HCT116 (cell line): Measurements from ENCODE around the gene PDE7B. TPM values are rescaled to one million over a fixed set of nuclear protein-coding genes. Genes with fewer than 3 reads are reported as not detected.

ENCODE experiments used
- ATAC-seq: fragments of 200-7000 bp; cut with Tn5 transposase; 2 replicates; pipeline ENCODE4 v1.9.1; 2020; ENCODE audit warnings: mild to moderate bottlenecking, moderate library complexity
- BruUV-seq: library from RNA; stranded (reverse); fragments of 400-500 nt; replicated peaks from 2 replicates; lab custom pipeline; 2021; lab: Mats Ljungman, UMichigan
- CTCF ChIA-PET: fragments of 300-600 bp; sonication (Branson Sonifier 250); formaldehyde crosslinking; loops from one replicate; lab custom pipeline; 2021; ENCODE audit warnings: antibody characterized with exemption; lab: Charles Lee
- POLR2A ChIA-PET: fragments of 300-600, 350-600 bp; sonication (Branson Sonifier 250); formaldehyde crosslinking; loops from one replicate; lab custom pipeline; 2021; ENCODE audit warnings: antibody characterized with exemption; lab: Charles Lee
- RAD21 ChIA-PET, 2 experiments: fragments of 300-600 bp; sonication (Branson Sonifier 250); formaldehyde crosslinking; loops; one replicate each; lab custom pipeline; 2023; ENCODE audit warnings: low total read pairs in 2 of 2; ENCODE audit not compliant: uncharacterized antibody in 2 of 2, unreplicated experiment in 2 of 2, low non-redundant PET in 1 of 2; lab: Charles Lee
- DNase-seq: peaks from one replicate; pipeline ENCODE4 v3.0.0-alpha.2; 2010; ENCODE audit warnings: low read depth, low spot score
- H2AFZ ChIP-seq: fragments of 200-600 bp; shearing (Covaris generic), sonication (generic); 2 replicates; pipeline ENCODE4 v1.6.1; 2017; ENCODE audit warnings: low read depth, mixed run types, mixed read lengths, antibody characterized with exemption, low read length; ENCODE audit not compliant: poor library complexity, severe bottlenecking
- H3K27ac ChIP-seq: 2 replicates; pipeline ENCODE4 v1.5.1; 2012; ENCODE audit warnings: low read depth, low read length
- H3K27me3 ChIP-seq: fragments of 200-600 bp; sonication (generic); 2 replicates; pipeline ENCODE4 v1.6.1; 2016; ENCODE audit warnings: mixed run types, low read length, mixed read lengths; ENCODE audit not compliant: insufficient read depth
- H3K36me3 ChIP-seq, 2 experiments: fragments of 200-500 bp in 1 of 2; fragments of 200-600 bp in 1 of 2; sonication (Bioruptor generic) in 1 of 2; sonication (generic) in 1 of 2; 2 replicates each; pipeline versions ENCODE4 v1.5.1 to v1.6.1; 2014 to 2016; ENCODE audit warnings: low read length in 2 of 2, inconsistent platforms in 1 of 2, mixed read lengths in 1 of 2, mixed run types in 1 of 2; ENCODE audit not compliant: insufficient read depth in 2 of 2, control insufficient read depth in 1 of 2
- H3K4me1 ChIP-seq, 2 experiments: fragments of 200-600 bp in 1 of 2; sonication (generic) in 1 of 2; 2 replicates each; pipeline versions ENCODE4 v1.5.1 to v1.6.1; 2012 to 2017; ENCODE audit warnings: low read length in 2 of 2, inconsistent platforms in 1 of 2, mild to moderate bottlenecking in 1 of 2, mixed read lengths in 1 of 2, mixed run types in 1 of 2, moderate library complexity in 1 of 2; ENCODE audit not compliant: insufficient read depth in 2 of 2, control insufficient read depth in 1 of 2
- H3K4me2 ChIP-seq: fragments of 200-600 bp; sonication (generic); 2 replicates; pipeline ENCODE4 v1.6.1; 2017; ENCODE audit warnings: mixed run types, low read length, mixed read lengths
- H3K4me3 ChIP-seq, 2 experiments: fragments of 200-600 bp in 1 of 2; sonication (generic) in 1 of 2; replicated peaks in 1 of 2; 2 replicates each; pipeline ENCODE4 v1.5.1; 2011 to 2016; ENCODE audit warnings: low read length in 2 of 2, control low read depth in 1 of 2, low read depth in 1 of 2, mild to moderate bottlenecking in 1 of 2, mixed read lengths in 1 of 2, mixed run types in 1 of 2
- H3K79me2 ChIP-seq: fragments of 200-600 bp; sonication (generic); 2 replicates; pipeline ENCODE4 v1.6.1; 2017; ENCODE audit warnings: mild to moderate bottlenecking, mixed run types, low read length, moderate library complexity, mixed read lengths; ENCODE audit not compliant: insufficient read depth
- H3K9ac ChIP-seq: fragments of 200-600 bp; sonication (generic); 2 replicates; pipeline ENCODE4 v1.6.1; 2016; ENCODE audit warnings: low read length, mixed read lengths
- H3K9me2 ChIP-seq: fragments of 200-600 bp; sonication (generic), shearing (Covaris generic); 2 replicates; pipeline ENCODE4 v1.6.1; 2017; ENCODE audit warnings: mixed run types, mild to moderate bottlenecking, moderate library complexity; ENCODE audit not compliant: insufficient read depth
- H3K9me3 ChIP-seq, 2 experiments: fragments of 200-500 bp in 1 of 2; fragments of 200-600 bp in 1 of 2; sonication (Bioruptor generic) in 1 of 2; sonication (generic) in 1 of 2; 2 replicates each; pipeline ENCODE4 v1.6.1; 2014 to 2017; ENCODE audit warnings: low read length in 2 of 2, mixed read lengths in 2 of 2, inconsistent platforms in 1 of 2, low read depth in 1 of 2, mild to moderate bottlenecking in 1 of 2, mixed run types in 1 of 2, moderate library complexity in 1 of 2; ENCODE audit not compliant: control insufficient read depth in 1 of 2, insufficient read depth in 1 of 2
- H4K20me1 ChIP-seq: fragments of 200-600 bp; sonication (generic), shearing (Covaris generic); 2 replicates; pipeline ENCODE4 v1.6.1; 2017; ENCODE audit warnings: mixed run types, mild to moderate bottlenecking, moderate library complexity; ENCODE audit not compliant: insufficient read depth
- CBX3 ChIP-seq: IDR thresholded peaks from 2 replicates; pipeline ENCODE4 v1.6.1; 2012; ENCODE audit warnings: low read depth
- CEBPB ChIP-seq: IDR thresholded peaks from 2 replicates; pipeline ENCODE4 v1.6.1; 2012; ENCODE audit warnings: low read depth
- EGR1 ChIP-seq: IDR thresholded peaks from 2 replicates; pipeline ENCODE4 v1.6.1; 2012; ENCODE audit warnings: low read depth
- EZH2 ChIP-seq: fragments of 200-600 bp; sonication (generic); IDR thresholded peaks from 2 replicates; pipeline ENCODE4 v1.6.1; 2017; ENCODE audit warnings: antibody characterized with exemption, mixed run types
- EZH2phosphoT487 ChIP-seq: fragments of 200-600 bp; IDR thresholded peaks from 2 replicates; pipeline ENCODE4 v1.6.1; 2018; ENCODE audit warnings: antibody characterized with exemption, borderline replicate concordance
- FOSL1 ChIP-seq: IDR thresholded peaks from 2 replicates; pipeline ENCODE4 v1.6.1; 2012; ENCODE audit warnings: low read depth
- JUND ChIP-seq: IDR thresholded peaks from 2 replicates; pipeline ENCODE4 v1.6.1; 2012
- POLR2A ChIP-seq: IDR thresholded peaks from 2 replicates; pipeline ENCODE4 v1.7.0; 2011; ENCODE audit warnings: borderline replicate concordance; ENCODE audit not compliant: insufficient read depth, insufficient read length; ENCODE audit errors: extremely low read depth
- POLR2AphosphoS5 ChIP-seq: IDR thresholded peaks from 2 replicates; pipeline ENCODE4 v1.6.1; 2011; ENCODE audit warnings: mild to moderate bottlenecking, low read depth, low read length, moderate library complexity
- RAD21 ChIP-seq: IDR thresholded peaks from 2 replicates; pipeline ENCODE4 v1.6.1; 2012; ENCODE audit warnings: low read depth, mild to moderate bottlenecking
- SP1 ChIP-seq: IDR thresholded peaks from 2 replicates; pipeline ENCODE4 v1.6.1; 2012; ENCODE audit warnings: low read depth
- SRF ChIP-seq: IDR thresholded peaks from 2 replicates; pipeline ENCODE4 v1.6.1; 2012; ENCODE audit warnings: low read depth
- YY1 ChIP-seq: IDR thresholded peaks from 2 replicates; pipeline ENCODE4 v1.6.1; 2011; ENCODE audit warnings: low read length, low read depth, moderate library complexity, mild to moderate bottlenecking; ENCODE audit not compliant: insufficient replicate concordance; ENCODE audit errors: extremely low read depth
- ZNF274 ChIP-seq: fragments of 200-500 bp; sonication (Bioruptor generic); IDR thresholded peaks from 2 replicates; pipeline ENCODE4 v1.6.1; 2014; ENCODE audit warnings: mild to moderate bottlenecking, low read depth, low read length, inconsistent platforms
- intact Hi-C: fragments of 100-400 bp; cut with micrococcal nuclease; formaldehyde crosslinking; loops from 2 replicates; pipeline ENCODE4 v1.10.0; 2022
- total RNA-seq: library from RNA; stranded (reverse); gene quantifications from one replicate; pipeline ENCODE4 v1.2.1, GENCODE V29; 2021; ENCODE audit not compliant: unreplicated experiment
- TF ChIP-seq, protein P1 (sequence below): IDR thresholded peaks from 2 replicates; pipeline ENCODE4 v1.6.1; 2012
- TF ChIP-seq, protein P2 (sequence below): IDR thresholded peaks from 2 replicates; pipeline ENCODE4 v1.6.1; 2012; ENCODE audit warnings: low read depth
- TF ChIP-seq, protein P3 (sequence below), 3 experiments: fragments of 200-600 bp in 1 of 3; sonication (generic) in 1 of 3; IDR thresholded peaks in 2 of 3; conservative IDR thresholded peaks in 1 of 3; 2 replicates each; pipeline ENCODE4 v1.5.1; 2012 to 2017; ENCODE audit warnings: low read depth in 2 of 3, low read length in 2 of 3, antibody characterized with exemption in 1 of 3, borderline replicate concordance in 1 of 3, control low read depth in 1 of 3, mild to moderate bottlenecking in 1 of 3, mixed read lengths in 1 of 3, mixed run types in 1 of 3, moderate library complexity in 1 of 3; ENCODE audit not compliant: insufficient read depth in 1 of 3

The PDE7B gene
- total RNA-seq, 1 experiment from 2014 or later: 0.61 TPM

DNA sequence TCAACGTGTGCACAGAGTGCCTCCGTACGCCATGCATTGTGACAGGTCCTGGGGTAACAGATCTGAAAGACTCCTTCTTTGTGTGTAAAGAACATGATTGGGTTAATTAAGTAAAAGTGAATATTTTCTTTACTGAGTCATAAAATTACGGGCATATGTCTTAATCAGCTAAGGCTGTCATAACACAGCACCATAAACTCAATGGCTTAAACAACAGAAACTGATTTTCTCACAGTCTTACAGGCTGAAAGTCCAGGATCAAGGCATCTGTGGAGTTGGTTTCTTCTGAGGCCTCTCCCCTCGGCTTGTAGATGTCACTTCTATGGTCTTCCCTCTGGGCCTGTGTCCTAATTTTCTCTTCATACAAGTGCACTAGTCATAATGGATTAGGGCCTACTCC, 221.7 kb downstream of the PDE7B start (continued):
- no peak for TF ChIP-seq EZH2
- no peak for TF ChIP-seq RAD21
- no peak for TF ChIP-seq CBX3
- TF ChIP-seq, protein P1, sequence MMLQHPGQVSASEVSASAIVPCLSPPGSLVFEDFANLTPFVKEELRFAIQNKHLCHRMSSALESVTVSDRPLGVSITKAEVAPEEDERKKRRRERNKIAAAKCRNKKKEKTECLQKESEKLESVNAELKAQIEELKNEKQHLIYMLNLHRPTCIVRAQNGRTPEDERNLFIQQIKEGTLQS: no peak

DNA sequence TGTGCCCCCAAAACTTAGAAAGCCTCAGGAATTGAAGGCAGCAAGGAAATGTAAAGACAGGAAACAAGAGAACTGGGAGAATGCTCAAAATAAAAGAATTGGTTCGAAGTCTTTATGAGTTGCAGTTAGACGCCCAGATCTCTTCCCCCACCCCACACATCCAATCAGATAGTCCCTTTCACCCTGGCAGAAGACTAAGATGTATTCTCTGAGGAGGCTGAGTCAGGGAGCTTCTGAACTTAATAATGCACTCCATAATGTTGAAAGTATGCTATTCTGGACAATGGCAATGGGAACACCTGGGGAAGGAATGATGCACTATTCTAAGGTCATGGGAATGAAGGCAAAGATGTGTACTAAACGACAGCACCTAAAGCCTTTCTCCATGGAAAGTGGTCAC, 225.0 kb downstream of the PDE7B start:
- H3K9me2 ChIP-seq: no peaks in the 10 kb centered on the region
- no peak overlapping the region for H3K9ac ChIP-seq
- no peak for ATAC-seq
- no peak overlapping the region for H2AFZ ChIP-seq
- RAD21 ChIA-PET: no interaction called here
- no TSS peak for BruUV-seq
- H3K79me2 ChIP-seq: no peaks in the 10 kb centered on the region
- no peak overlapping the region for H3K4me3 ChIP-seq
- H3K27me3 ChIP-seq: no peaks in the 10 kb centered on the region
- CTCF ChIA-PET: no interaction called here
- TF ChIP-seq POLR2A (no peak), EZH2phosphoT487 (no peak), EGR1 (no peak), SRF (no peak), SP1 (no peak), CBX3 (no peak), YY1 (no peak), ZNF274 (no peak), JUND (no peak), FOSL1 (no peak), CEBPB (no peak), POLR2AphosphoS5 (no peak)
- TF ChIP-seq, protein P2, sequence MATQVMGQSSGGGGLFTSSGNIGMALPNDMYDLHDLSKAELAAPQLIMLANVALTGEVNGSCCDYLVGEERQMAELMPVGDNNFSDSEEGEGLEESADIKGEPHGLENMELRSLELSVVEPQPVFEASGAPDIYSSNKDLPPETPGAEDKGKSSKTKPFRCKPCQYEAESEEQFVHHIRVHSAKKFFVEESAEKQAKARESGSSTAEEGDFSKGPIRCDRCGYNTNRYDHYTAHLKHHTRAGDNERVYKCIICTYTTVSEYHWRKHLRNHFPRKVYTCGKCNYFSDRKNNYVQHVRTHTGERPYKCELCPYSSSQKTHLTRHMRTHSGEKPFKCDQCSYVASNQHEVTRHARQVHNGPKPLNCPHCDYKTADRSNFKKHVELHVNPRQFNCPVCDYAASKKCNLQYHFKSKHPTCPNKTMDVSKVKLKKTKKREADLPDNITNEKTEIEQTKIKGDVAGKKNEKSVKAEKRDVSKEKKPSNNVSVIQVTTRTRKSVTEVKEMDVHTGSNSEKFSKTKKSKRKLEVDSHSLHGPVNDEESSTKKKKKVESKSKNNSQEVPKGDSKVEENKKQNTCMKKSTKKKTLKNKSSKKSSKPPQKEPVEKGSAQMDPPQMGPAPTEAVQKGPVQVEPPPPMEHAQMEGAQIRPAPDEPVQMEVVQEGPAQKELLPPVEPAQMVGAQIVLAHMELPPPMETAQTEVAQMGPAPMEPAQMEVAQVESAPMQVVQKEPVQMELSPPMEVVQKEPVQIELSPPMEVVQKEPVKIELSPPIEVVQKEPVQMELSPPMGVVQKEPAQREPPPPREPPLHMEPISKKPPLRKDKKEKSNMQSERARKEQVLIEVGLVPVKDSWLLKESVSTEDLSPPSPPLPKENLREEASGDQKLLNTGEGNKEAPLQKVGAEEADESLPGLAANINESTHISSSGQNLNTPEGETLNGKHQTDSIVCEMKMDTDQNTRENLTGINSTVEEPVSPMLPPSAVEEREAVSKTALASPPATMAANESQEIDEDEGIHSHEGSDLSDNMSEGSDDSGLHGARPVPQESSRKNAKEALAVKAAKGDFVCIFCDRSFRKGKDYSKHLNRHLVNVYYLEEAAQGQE: no peak
- TF ChIP-seq, protein P3, sequence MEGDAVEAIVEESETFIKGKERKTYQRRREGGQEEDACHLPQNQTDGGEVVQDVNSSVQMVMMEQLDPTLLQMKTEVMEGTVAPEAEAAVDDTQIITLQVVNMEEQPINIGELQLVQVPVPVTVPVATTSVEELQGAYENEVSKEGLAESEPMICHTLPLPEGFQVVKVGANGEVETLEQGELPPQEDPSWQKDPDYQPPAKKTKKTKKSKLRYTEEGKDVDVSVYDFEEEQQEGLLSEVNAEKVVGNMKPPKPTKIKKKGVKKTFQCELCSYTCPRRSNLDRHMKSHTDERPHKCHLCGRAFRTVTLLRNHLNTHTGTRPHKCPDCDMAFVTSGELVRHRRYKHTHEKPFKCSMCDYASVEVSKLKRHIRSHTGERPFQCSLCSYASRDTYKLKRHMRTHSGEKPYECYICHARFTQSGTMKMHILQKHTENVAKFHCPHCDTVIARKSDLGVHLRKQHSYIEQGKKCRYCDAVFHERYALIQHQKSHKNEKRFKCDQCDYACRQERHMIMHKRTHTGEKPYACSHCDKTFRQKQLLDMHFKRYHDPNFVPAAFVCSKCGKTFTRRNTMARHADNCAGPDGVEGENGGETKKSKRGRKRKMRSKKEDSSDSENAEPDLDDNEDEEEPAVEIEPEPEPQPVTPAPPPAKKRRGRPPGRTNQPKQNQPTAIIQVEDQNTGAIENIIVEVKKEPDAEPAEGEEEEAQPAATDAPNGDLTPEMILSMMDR (IDR thresholded peaks at IDR 0.05 in 2 of 3, conservative IDR thresholded peaks at IDR 0.05 in 1 of 3; ENCODE audit: borderline replicate concordance in 1 of 3, insufficient read depth in 1 of 3, low read depth in 2 of 3, low read length in 2 of 3): no peak
- no peaks in the 10 kb centered on the region for H4K20me1 ChIP-seq
- POLR2A ChIA-PET: no interaction called here
- H3K4me2 ChIP-seq: no peak overlapping the region
- H3K9me3 ChIP-seq: no peaks in the 10 kb centered on the region
- no peak overlapping the region for H3K27ac ChIP-seq
- no peaks in the 10 kb centered on the region for H3K36me3 ChIP-seq
- no peak for DNase-seq
- no peaks in the 10 kb centered on the region for H3K4me1 ChIP-seq
- intact Hi-C loops: no loop called here
